ENCODE results near the gene CCNL2. TPM values are rescaled to one million over a fixed set of nuclear protein-coding genes. Genes with fewer than 3 reads are reported as not detected.
"Not testable (repeated sequence)": the region's sequence is repeated elsewhere in the genome, so short reads cannot be mapped to it uniquely, and the experiment has no call there.

Gene CCNL2
- total and polyA plus RNA-seq, 9 donors: 71.1 to 245 (median 196) TPM

GRCh38 chr1:1429671-1430073 lies 30.5 kb upstream of the CCNL2 start:
- no peak for DNase-seq
- TF ChIP-seq POLR2A (IDR thresholded peaks at IDR 0.05): no peak
- no peak for TF ChIP-seq EP300 (IDR thresholded peaks at IDR 0.05)
- TF ChIP-seq, protein P1, sequence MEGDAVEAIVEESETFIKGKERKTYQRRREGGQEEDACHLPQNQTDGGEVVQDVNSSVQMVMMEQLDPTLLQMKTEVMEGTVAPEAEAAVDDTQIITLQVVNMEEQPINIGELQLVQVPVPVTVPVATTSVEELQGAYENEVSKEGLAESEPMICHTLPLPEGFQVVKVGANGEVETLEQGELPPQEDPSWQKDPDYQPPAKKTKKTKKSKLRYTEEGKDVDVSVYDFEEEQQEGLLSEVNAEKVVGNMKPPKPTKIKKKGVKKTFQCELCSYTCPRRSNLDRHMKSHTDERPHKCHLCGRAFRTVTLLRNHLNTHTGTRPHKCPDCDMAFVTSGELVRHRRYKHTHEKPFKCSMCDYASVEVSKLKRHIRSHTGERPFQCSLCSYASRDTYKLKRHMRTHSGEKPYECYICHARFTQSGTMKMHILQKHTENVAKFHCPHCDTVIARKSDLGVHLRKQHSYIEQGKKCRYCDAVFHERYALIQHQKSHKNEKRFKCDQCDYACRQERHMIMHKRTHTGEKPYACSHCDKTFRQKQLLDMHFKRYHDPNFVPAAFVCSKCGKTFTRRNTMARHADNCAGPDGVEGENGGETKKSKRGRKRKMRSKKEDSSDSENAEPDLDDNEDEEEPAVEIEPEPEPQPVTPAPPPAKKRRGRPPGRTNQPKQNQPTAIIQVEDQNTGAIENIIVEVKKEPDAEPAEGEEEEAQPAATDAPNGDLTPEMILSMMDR (IDR thresholded peaks at IDR 0.05): no peak
- no peaks in the 10 kb centered on the region for H3K27me3 ChIP-seq
- intact Hi-C loops (cut with DNase I): no loop called here
- H3K36me3 ChIP-seq: no peaks in the 10 kb centered on the region
- peak overlapping the region; percentile 46 to 96 for H3K27ac ChIP-seq
- no peaks in the 10 kb centered on the region for H3K9me3 ChIP-seq
- no peak overlapping the region for H3K4me3 ChIP-seq
- peaks cover 40% of the 10 kb centered on the region for H3K4me1 ChIP-seq (ENCODE audit: insufficient read depth)
- WGBS, 3 donors: 23 to 46% (median 25%) methylated on average over 6 of the region's 6 CpGs

- WGBS, 3 donors: 91 to 95% (median 92%) methylated on average over 6 of the region's 6 CpGs
- H3K4me1 ChIP-seq (ENCODE audit: insufficient read depth): peaks cover 33% of the 10 kb centered on the region
- H3K27ac ChIP-seq; H3K9me3 ChIP-seq; intact Hi-C loops (cut with DNase I); H3K27me3 ChIP-seq; DNase-seq; H3K36me3 ChIP-seq; H3K4me3 ChIP-seq: not testable (repeated sequence)
These were observed 29.8 kb upstream of the CCNL2 start for GRCh38 chr1:1428967-1429366.

- Histone ChIP-seq H3K27ac (no peak overlapping the region), H3K27me3 (no peaks in the 10 kb centered on the region), H3K36me3 (no peaks in the 10 kb centered on the region), H3K4me1 (ENCODE audit: insufficient read depth) (peaks cover 26% of the 10 kb centered on the region), H3K4me3 (no peak overlapping the region), H3K9me3 (no peaks in the 10 kb centered on the region)
- TF ChIP-seq POLR2A (IDR thresholded peaks at IDR 0.05): no peak
- intact Hi-C loops (cut with DNase I): no loop called here
- 70 to 79% (median 71%) methylated on average over 19 of the region's 19 CpGs for WGBS, 3 donors
- peak in 2 of 5 donors; percentile 12 to 46 for DNase-seq
These were observed 29.0 kb upstream of the CCNL2 start for GRCh38 chr1:1428174-1428573.

DNA sequence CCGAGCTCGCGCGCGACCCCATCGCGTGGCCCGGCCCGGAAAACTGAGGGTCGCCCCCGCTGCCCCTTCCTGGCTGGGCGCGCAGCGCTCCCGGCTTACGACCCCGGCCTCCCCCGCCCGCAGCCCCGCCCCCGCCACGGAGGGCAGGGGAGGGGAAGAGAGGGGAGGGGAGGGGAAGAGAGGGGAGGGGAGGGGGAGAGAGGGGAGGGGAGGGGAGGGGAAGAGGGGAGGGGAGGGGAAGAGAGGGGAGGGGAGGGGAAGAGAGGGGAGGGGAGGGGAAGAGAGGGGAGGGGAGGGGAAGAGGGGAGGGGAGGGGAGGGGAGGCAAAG lies 28.6 kb upstream of the CCNL2 start:
- Histone ChIP-seq H3K36me3 (no peaks in the 10 kb centered on the region), H3K4me3 (peak overlapping the region; percentile 34), H3K27me3 (no peaks in the 10 kb centered on the region), H3K27ac (peak overlapping the region in 1 of 2 donors; percentile 64), H3K4me1 (ENCODE audit: insufficient read depth) (peaks cover 24% of the 10 kb centered on the region), H3K9me3 (no peaks in the 10 kb centered on the region)
- TF ChIP-seq POLR2A (IDR thresholded peaks at IDR 0.05): no peak
- TF ChIP-seq, protein P1 (IDR thresholded peaks at IDR 0.05): no peak
- no peak for TF ChIP-seq EP300 (IDR thresholded peaks at IDR 0.05)
- WGBS, 3 donors: 0% methylated on average over 18 to 21 of the region's 22 CpGs; no CpG with 5 or more reads in 1 of the 3 donors
- peak in 2 of 5 donors; percentile 34 to 59 for DNase-seq
- intact Hi-C loops (cut with DNase I): no loop called here

DNA sequence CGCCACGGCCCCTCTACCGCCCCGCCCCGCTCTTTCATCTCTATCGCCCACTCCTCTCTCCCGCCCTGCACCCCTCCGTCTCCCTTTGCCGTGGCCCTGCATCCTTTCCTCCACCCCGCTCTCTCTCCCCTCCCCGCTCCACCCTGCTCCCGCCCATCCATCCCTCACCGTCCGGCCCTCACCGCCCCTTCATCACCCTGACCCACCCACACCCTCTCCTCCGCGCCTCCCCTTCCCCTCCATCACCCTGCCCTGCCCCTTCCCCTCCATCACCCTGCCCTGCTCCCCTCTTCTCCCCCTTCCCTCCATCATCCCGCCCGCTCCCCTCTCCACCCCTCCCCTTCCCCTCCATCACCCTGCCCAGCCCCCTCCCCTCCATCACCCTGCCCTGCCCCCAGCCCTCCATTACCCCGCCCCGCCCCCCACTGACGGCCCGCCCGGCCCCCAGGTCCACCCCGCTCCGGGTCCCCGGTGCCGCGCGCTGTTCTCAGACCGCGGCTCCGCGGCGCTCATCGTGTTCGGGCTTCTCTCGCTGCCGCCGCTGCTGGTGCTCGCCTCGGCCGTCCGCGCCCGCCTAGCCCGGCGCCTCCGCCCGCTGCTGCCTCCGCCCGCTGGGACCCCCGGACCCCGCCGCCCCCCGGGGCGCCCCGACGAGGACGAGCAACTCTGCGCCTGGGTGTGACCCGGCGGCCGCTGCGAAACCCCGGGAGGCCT lies 28.1 kb upstream of the CCNL2 start:
- DNase-seq: peak in 4 of 5 donors; percentile 20 to 63 (median 55)
- WGBS, 3 donors: 14 to 45% (median 27%) methylated on average over 21 to 66 of the region's 66 CpGs
- intact Hi-C loops (cut with DNase I): no loop called here
- peak overlapping the region; percentile 34 for H3K4me3 ChIP-seq
- no peaks in the 10 kb centered on the region for H3K27me3 ChIP-seq
- H3K4me1 ChIP-seq (ENCODE audit: insufficient read depth): peaks cover 20% of the 10 kb centered on the region
- H3K9me3 ChIP-seq: no peaks in the 10 kb centered on the region
- no peaks in the 10 kb centered on the region for H3K36me3 ChIP-seq
- H3K27ac ChIP-seq: peak overlapping the region in 1 of 2 donors; percentile 64
- no peak for TF ChIP-seq POLR2A (IDR thresholded peaks at IDR 0.05)
- no peak for TF ChIP-seq EP300 (IDR thresholded peaks at IDR 0.05)
- TF ChIP-seq, protein P1 (IDR thresholded peaks at IDR 0.05): no peak

Measured in ovary (tissue), 9 donors.